ENCODE results near the gene CDH5. TPM values are rescaled to one million over a fixed set of nuclear protein-coding genes. Genes with fewer than 3 reads are reported as not detected.

The CDH5 gene
- total RNA-seq, 1 experiment from 2014 or later = 0.28 TPM

DNA sequence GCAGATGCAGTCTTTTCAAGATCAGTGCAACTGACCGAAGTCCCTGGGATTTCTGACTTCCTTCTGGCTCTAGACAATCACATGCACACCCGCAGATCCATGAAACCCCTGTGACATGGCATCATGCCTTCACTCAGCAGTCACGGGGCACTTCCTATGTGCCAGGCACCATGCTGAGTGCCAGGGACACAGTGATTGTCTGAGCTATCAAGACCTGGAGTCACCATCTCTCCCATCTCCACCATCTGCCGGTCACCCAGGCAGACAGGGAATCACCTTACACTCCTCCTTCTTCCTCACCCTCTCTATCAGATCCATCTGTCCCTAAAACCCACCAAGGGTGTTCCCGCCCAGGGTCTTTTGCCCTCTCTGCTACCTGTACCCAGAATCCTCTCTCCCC lies 65.9 kb downstream of the CDH5 start:
- Mint-ChIP-seq H3K4me1 (peaks cover 33% of the 10 kb centered on the region), H3K4me3 (no peak overlapping the region)

GRCh38 chr16:66434619-66435430 lies 68.3 kb downstream of the CDH5 start:
- ChIA-PET CTCF (interaction anchor here (1.0 to 2.2 kb wide), 5 partner anchors 9 to 850 kb away, joined by 3 to 12 read pairs (median 4); no protein-coding TSS in a partner anchor), POLR2A (interaction anchor here (1.0 kb wide), 1 partner anchor 37 kb away, joined by 4 read pairs; no protein-coding TSS in a partner anchor)
- TF ChIP-seq OVOL2 (CRISPR knock-in tag; IDR thresholded peaks at IDR 0.05; ENCODE audit: borderline replicate concordance) (no peak), ZNF138 (CRISPR knock-in tag; conservative IDR thresholded peaks at IDR 0.05) (no peak), GABPB1 (CRISPR knock-in tag; IDR thresholded peaks at IDR 0.05) (peak; percentile 97), TCF7 (CRISPR knock-in tag; IDR thresholded peaks at IDR 0.05; ENCODE audit: low read depth) (no peak), SOX15 (CRISPR knock-in tag; IDR thresholded peaks at IDR 0.05) (no peak)
- TF ChIP-seq, protein P1, sequence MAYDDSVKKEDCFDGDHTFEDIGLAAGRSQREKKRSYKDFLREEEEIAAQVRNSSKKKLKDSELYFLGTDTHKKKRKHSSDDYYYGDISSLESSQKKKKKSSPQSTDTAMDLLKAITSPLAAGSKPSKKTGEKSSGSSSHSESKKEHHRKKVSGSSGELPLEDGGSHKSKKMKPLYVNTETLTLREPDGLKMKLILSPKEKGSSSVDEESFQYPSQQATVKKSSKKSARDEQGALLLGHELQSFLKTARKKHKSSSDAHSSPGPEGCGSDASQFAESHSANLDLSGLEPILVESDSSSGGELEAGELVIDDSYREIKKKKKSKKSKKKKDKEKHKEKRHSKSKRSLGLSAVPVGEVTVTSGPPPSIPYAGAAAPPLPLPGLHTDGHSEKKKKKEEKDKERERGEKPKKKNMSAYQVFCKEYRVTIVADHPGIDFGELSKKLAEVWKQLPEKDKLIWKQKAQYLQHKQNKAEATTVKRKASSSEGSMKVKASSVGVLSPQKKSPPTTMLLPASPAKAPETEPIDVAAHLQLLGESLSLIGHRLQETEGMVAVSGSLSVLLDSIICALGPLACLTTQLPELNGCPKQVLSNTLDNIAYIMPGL (CRISPR knock-in tag; IDR thresholded peaks at IDR 0.05) = no peak
- TF ChIP-seq, protein P2, sequence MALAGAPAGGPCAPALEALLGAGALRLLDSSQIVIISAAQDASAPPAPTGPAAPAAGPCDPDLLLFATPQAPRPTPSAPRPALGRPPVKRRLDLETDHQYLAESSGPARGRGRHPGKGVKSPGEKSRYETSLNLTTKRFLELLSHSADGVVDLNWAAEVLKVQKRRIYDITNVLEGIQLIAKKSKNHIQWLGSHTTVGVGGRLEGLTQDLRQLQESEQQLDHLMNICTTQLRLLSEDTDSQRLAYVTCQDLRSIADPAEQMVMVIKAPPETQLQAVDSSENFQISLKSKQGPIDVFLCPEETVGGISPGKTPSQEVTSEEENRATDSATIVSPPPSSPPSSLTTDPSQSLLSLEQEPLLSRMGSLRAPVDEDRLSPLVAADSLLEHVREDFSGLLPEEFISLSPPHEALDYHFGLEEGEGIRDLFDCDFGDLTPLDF (CRISPR knock-in tag; IDR thresholded peaks at IDR 0.05) = no peak
- TF ChIP-seq, protein P3, sequence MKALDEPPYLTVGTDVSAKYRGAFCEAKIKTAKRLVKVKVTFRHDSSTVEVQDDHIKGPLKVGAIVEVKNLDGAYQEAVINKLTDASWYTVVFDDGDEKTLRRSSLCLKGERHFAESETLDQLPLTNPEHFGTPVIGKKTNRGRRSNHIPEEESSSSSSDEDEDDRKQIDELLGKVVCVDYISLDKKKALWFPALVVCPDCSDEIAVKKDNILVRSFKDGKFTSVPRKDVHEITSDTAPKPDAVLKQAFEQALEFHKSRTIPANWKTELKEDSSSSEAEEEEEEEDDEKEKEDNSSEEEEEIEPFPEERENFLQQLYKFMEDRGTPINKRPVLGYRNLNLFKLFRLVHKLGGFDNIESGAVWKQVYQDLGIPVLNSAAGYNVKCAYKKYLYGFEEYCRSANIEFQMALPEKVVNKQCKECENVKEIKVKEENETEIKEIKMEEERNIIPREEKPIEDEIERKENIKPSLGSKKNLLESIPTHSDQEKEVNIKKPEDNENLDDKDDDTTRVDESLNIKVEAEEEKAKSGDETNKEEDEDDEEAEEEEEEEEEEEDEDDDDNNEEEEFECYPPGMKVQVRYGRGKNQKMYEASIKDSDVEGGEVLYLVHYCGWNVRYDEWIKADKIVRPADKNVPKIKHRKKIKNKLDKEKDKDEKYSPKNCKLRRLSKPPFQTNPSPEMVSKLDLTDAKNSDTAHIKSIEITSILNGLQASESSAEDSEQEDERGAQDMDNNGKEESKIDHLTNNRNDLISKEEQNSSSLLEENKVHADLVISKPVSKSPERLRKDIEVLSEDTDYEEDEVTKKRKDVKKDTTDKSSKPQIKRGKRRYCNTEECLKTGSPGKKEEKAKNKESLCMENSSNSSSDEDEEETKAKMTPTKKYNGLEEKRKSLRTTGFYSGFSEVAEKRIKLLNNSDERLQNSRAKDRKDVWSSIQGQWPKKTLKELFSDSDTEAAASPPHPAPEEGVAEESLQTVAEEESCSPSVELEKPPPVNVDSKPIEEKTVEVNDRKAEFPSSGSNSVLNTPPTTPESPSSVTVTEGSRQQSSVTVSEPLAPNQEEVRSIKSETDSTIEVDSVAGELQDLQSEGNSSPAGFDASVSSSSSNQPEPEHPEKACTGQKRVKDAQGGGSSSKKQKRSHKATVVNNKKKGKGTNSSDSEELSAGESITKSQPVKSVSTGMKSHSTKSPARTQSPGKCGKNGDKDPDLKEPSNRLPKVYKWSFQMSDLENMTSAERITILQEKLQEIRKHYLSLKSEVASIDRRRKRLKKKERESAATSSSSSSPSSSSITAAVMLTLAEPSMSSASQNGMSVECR (CRISPR knock-in tag; IDR thresholded peaks at IDR 0.05; ENCODE audit: borderline replicate concordance) = no peak
- H3K27me3 Mint-ChIP-seq (ENCODE audit: low read depth) = peaks cover 27% of the 10 kb centered on the region
- no peak overlapping the region for H3K4me3 Mint-ChIP-seq
- no peak overlapping the region for H3K27ac Mint-ChIP-seq
- peak; percentile 73 for ATAC-seq
- H3K36me3 Mint-ChIP-seq = no peaks in the 10 kb centered on the region
- H3K9me3 Mint-ChIP-seq = no peaks in the 10 kb centered on the region
- DNase-seq (ENCODE audit: low spot score) = peak; percentile 32
- H3K4me1 Mint-ChIP-seq = peaks cover 22% of the 10 kb centered on the region

More for the DNA sequence above, 65.9 kb downstream of the CDH5 start:
- POLR2A ChIA-PET = no interaction called here
- Mint-ChIP-seq H3K27ac (no peak overlapping the region), H3K9me3 (no peaks in the 10 kb centered on the region), H3K36me3 (no peaks in the 10 kb centered on the region), H3K27me3 (ENCODE audit: low read depth) (peaks cover 51% of the 10 kb centered on the region)
- CTCF ChIA-PET = interaction anchor here (2.4 kb wide), 1 partner anchor 26 kb away, joined by 8 read pairs; no protein-coding TSS in a partner anchor
- no peak for ATAC-seq
- TF ChIP-seq, protein P3 (CRISPR knock-in tag; IDR thresholded peaks at IDR 0.05; ENCODE audit: borderline replicate concordance) = no peak
- TF ChIP-seq, protein P4, sequence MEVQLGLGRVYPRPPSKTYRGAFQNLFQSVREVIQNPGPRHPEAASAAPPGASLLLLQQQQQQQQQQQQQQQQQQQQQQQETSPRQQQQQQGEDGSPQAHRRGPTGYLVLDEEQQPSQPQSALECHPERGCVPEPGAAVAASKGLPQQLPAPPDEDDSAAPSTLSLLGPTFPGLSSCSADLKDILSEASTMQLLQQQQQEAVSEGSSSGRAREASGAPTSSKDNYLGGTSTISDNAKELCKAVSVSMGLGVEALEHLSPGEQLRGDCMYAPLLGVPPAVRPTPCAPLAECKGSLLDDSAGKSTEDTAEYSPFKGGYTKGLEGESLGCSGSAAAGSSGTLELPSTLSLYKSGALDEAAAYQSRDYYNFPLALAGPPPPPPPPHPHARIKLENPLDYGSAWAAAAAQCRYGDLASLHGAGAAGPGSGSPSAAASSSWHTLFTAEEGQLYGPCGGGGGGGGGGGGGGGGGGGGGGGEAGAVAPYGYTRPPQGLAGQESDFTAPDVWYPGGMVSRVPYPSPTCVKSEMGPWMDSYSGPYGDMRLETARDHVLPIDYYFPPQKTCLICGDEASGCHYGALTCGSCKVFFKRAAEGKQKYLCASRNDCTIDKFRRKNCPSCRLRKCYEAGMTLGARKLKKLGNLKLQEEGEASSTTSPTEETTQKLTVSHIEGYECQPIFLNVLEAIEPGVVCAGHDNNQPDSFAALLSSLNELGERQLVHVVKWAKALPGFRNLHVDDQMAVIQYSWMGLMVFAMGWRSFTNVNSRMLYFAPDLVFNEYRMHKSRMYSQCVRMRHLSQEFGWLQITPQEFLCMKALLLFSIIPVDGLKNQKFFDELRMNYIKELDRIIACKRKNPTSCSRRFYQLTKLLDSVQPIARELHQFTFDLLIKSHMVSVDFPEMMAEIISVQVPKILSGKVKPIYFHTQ (CRISPR knock-in tag; IDR thresholded peaks at IDR 0.05) = no peak
- no peak for TF ChIP-seq NR3C1 (CRISPR knock-in tag; conservative IDR thresholded peaks at IDR 0.05; ENCODE audit: low read depth)
- TF ChIP-seq SMAD3 (CRISPR knock-in tag; IDR thresholded peaks at IDR 0.05; ENCODE audit: borderline replicate concordance) = no peak
- TF ChIP-seq IRF2 (CRISPR knock-in tag; IDR thresholded peaks at IDR 0.05; ENCODE audit: borderline replicate concordance, low read depth) = no peak
- TF ChIP-seq ATF3 (CRISPR knock-in tag; conservative IDR thresholded peaks at IDR 0.05) = no peak
- no peak for TF ChIP-seq ZNF232 (CRISPR knock-in tag; IDR thresholded peaks at IDR 0.05)
- TF ChIP-seq MYBL2 (CRISPR knock-in tag; IDR thresholded peaks at IDR 0.05) = no peak
- no peak for TF ChIP-seq TP53 (CRISPR knock-in tag; IDR thresholded peaks at IDR 0.05)
- no peak for TF ChIP-seq CREM (CRISPR knock-in tag; IDR thresholded peaks at IDR 0.05)
- no peak for DNase-seq (ENCODE audit: low spot score)

All from WTC11 (cell line).